Heart right ventricle (tissue), 16 donors: ENCODE measurements around the gene FAM180A. TPM values are rescaled to one million over a fixed set of nuclear protein-coding genes. Genes with fewer than 3 reads are reported as not detected.

Experiments
- ATAC-seq, 8 donors: fragments of 200-7000 bp; cut with Tn5 transposase; one replicate each; pipeline ENCODE4 v1.9.1; 2020; ENCODE audit warnings: mild to moderate bottlenecking in 8 of 8, moderate library complexity in 8 of 8, moderate number of reproducible peaks in 1 of 8
- DNase-seq, 2 donors: peaks; one replicate each; pipeline ENCODE4 v3.0.0-alpha.2; 2020
- H3K27ac ChIP-seq, 10 donors: fragments of 200-600 bp; sonication (generic) in 2 of 10; one replicate each; pipeline versions ENCODE4 v1.5.0 to v1.8.0; 2020 to 2022; ENCODE audit warnings: mild to moderate bottlenecking in 3 of 10
- H3K27me3 ChIP-seq, 7 donors: fragments of 200-600 bp; one replicate each; pipeline ENCODE4 v1.8.0; 2021 to 2022; ENCODE audit warnings: mild to moderate bottlenecking in 2 of 7
- H3K36me3 ChIP-seq, 9 donors: fragments of 200-600 bp; sonication (generic) in 1 of 9; one replicate each; pipeline versions ENCODE4 v1.5.0 to v1.8.0; 2020 to 2022; ENCODE audit warnings: mild to moderate bottlenecking in 2 of 9
- H3K4me1 ChIP-seq, 9 donors: fragments of 200-600 bp; sonication (generic) in 1 of 9; one replicate each; pipeline versions ENCODE4 v1.5.0 to v1.8.0; 2020 to 2022; ENCODE audit warnings: mild to moderate bottlenecking in 4 of 9
- H3K4me3 ChIP-seq, 10 donors: fragments of 200-600 bp; sonication (generic) in 2 of 10; one replicate each; pipeline versions ENCODE4 v1.5.0 to v1.8.0; 2020 to 2022; ENCODE audit warnings: mild to moderate bottlenecking in 7 of 10, moderate library complexity in 2 of 10
- H3K9me3 ChIP-seq, 11 donors: fragments of 200-600 bp in 10 of 11; sonication (generic) in 2 of 11; one replicate each; pipeline versions ENCODE4 v1.5.0 to v1.8.0; 2013 to 2022; ENCODE audit warnings: mild to moderate bottlenecking in 2 of 11, control low read depth in 1 of 11, moderate library complexity in 1 of 11
- WGBS, 2 donors: extraction: QIAGEN DNeasy Blood & Tissue Kit; methylation state at CpG; one replicate each; pipeline ENCODE4 v1.1.7; 2013; ENCODE audit warnings: inconsistent platforms in 1 of 2; 5-methylcytosine and 5-hydroxymethylcytosine counted together
- intact Hi-C, 10 donors: fragments of 100-400 bp; cut with DNase I; formaldehyde crosslinking; loops; one replicate each; pipeline versions ENCODE4 v1.11.1 to v1.14.2; 2022
- polyA plus RNA-seq, 2 donors: library from polyadenylated mRNA; stranded (reverse); fragments of 200-250 nt; gene quantifications; one replicate each; pipeline ENCODE4 v1.2.3, GENCODE V29; 2013
- total RNA-seq, 10 donors: library from RNA; stranded (reverse); fragmentation: NEBNext Ultra II Directional in 3 of 10; extraction: Animal tissue kit (Norgen Biotek cat#: 25700) in 3 of 10; gene quantifications; one replicate each; pipeline versions ENCODE4 v1.2.1 to v1.2.4, GENCODE V29; 2021 to 2023
- TF ChIP-seq, protein P1 (sequence below), 9 donors: fragments of 200-600 bp; sonication (generic) in 2 of 9; IDR thresholded peaks; one replicate each; pipeline versions ENCODE4 v1.5.0 to v1.8.0; 2021 to 2022; ENCODE audit warnings: antibody characterized with exemption in 9 of 9, mild to moderate bottlenecking in 5 of 9, moderate library complexity in 1 of 9
- donor health status: Arrhythmogenic right ventricular cardiomyopathy.
- donor health status: ischemic (EF 13 %, LVEDD 7.1; RV severe dilation, severe dysfunction).
- donor health status: healthy with polysubstance abuse.
- donor health status: DM: no; HTN: yes; CAD: no.
- donor health status: DM: no; HTN: no; CAD: no.
- donor health status: ischemic (EF 25% LVEDD 6.9; RV normal size, moderate dysfunction).
- donor health status: ischemic (EF 25% LVEDD 5.7; RV mildly dilated, moderate dysfunction).
- donor health status: healthy.
- donor health status: DM: yes; HTN: yes; CAD: no.
- donor health status: Ischemic cardiomyopathy.
- donor health status: ischemic (EF 35%, LVEDD 5.7; RV mildly dilated, moderate dysfunction).
- donor health status: nonischemic (EF 11% LVEDD 7.7; RV severe dilation, severe dysfunction).
- donor health status: DM: yes; HTN: yes; CAD: no.
- donor health status: PGD.
- donor health status: ischemic (EF 29% LVEDD 5.4; RV normal size, mild dysfunction).
- donor health status: nonischemic (EF 23%, LVEDD 6.1; RV moderate dilation, normal function).

The FAM180A gene
- total and polyA plus RNA-seq, 12 donors, result 2.0 to 47.6 (median 17.1) TPM

DNA sequence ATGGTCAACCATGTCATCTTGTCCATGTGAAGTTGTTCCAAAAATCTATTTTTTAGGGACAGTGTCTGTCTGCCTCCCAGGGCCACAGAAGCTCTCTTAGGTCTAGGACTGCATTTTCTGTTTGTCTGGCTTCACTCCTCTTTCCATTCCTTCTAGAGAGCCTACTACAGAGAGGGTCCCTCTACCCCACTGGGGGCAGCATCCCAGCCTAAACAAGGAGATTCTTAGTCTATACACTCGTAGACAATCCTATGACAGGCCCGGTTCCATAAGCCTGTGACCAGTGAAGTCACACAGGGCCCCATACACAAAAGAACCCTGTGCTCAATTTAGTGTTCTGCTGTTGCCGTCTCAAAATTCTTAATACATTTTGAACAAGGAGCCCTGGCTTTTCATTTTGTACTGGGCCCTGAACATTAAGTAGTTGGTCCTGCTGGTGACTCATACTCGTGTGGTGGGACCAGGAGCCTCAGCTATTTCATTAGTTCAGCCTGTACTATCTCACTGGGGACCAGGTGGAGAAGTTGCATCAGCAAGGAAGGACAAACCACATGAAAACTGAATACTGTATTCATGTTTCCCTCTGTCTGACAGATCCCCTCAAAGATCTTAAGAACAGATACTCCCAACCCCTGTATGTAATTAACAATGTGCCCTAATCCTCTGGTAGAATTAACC lies 23.5 kb upstream of the FAM180A start:
- Histone ChIP-seq H3K36me3 (no peaks in the 10 kb centered on the region), H3K27me3 (no peaks in the 10 kb centered on the region), H3K9me3 (no peaks in the 10 kb centered on the region), H3K27ac (peak overlapping the region in 5 of 10 donors; percentile 30 to 91 (median 83)), H3K4me3 (no peak overlapping the region), H3K4me1 (peaks cover 5 to 67% (median 27%) of the 10 kb centered on the region in 9 donors)
- ATAC-seq (peak in 1 of 8 donors; percentile 38), DNase-seq (no peak)
- TF ChIP-seq, protein P1, sequence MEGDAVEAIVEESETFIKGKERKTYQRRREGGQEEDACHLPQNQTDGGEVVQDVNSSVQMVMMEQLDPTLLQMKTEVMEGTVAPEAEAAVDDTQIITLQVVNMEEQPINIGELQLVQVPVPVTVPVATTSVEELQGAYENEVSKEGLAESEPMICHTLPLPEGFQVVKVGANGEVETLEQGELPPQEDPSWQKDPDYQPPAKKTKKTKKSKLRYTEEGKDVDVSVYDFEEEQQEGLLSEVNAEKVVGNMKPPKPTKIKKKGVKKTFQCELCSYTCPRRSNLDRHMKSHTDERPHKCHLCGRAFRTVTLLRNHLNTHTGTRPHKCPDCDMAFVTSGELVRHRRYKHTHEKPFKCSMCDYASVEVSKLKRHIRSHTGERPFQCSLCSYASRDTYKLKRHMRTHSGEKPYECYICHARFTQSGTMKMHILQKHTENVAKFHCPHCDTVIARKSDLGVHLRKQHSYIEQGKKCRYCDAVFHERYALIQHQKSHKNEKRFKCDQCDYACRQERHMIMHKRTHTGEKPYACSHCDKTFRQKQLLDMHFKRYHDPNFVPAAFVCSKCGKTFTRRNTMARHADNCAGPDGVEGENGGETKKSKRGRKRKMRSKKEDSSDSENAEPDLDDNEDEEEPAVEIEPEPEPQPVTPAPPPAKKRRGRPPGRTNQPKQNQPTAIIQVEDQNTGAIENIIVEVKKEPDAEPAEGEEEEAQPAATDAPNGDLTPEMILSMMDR (IDR thresholded peaks at IDR 0.05), result no peak
- 76 to 88% methylated on average over 4 of the region's 4 CpGs for WGBS, 2 donors
- intact Hi-C loops, result loop anchor here in 1 of 10 donors (5.0 kb wide), 1 partner anchor 100 kb away; no protein-coding TSS in a partner anchor

DNA sequence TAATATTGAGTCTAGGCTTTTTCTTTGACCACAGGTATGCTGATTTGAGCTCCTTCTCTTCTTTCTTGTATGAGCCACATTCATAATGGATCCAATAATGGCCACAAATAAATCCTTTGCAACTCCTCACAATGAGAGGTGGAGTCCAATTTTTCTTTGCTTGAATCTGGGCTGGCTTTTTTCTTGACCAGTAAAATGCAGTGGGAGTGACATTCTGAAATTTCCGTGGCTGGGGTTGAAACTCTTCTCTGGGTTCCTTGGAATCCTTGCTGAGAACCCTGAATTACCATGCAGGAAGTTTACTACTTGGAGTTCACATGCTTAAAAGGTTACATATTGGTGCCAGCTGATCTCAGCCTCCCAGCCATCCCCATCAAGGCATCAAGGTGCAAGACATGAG lies 22.4 kb upstream of the FAM180A start:
- H3K27ac ChIP-seq, result peak overlapping the region in 2 of 10 donors; percentile 67 to 91
- no peak for DNase-seq
- intact Hi-C loops, result loop anchor here in 1 of 10 donors (5.0 kb wide), 1 partner anchor 99 kb away; no protein-coding TSS in a partner anchor

DNA sequence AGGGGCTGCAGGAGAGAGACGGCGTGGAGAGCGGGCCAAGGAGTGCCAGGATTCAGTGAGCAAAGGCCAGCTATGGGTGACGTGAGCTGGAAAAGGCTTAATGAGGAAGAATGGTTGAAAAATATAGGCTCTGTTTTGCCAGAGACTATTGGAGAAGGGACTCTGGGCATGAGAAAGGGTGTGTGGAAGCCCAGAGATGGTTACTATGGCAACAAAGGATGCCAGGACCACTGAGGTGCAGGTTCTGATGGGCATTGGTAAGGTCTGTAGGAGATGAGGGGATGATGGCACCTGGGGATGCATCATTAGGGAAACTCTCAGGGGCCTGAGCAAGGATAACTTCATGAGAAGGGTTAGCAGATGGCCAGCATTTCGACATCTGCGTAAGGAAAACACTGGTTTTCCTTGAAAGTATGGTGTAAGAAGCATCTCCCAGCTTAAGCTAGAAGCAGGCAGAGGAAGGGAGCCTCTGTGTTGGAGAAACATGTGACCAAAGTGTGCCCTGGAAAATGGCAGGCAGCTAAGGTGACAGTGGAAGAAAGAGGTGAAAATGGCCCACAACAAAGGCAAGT lies 21.6 kb upstream of the FAM180A start:
- Histone ChIP-seq H3K4me1 (peaks cover 5 to 78% (median 27%) of the 10 kb centered on the region in 9 donors), H3K9me3 (no peaks in the 10 kb centered on the region), H3K4me3 (no peak overlapping the region), H3K36me3 (no peaks in the 10 kb centered on the region), H3K27ac (peak overlapping the region in 6 of 10 donors; percentile 37 to 86 (median 74)), H3K27me3 (no peaks in the 10 kb centered on the region)
- WGBS, 2 donors, result 96% methylated on average over 6 of the region's 6 CpGs
- DNase-seq, result no peak
- intact Hi-C loops, result loop anchor here in 1 of 10 donors (5.0 kb wide), 1 partner anchor 98 kb away; no protein-coding TSS in a partner anchor
- no peak for ATAC-seq
- TF ChIP-seq, protein P1 (IDR thresholded peaks at IDR 0.05), result no peak

More for the DNA sequence above, 22.4 kb upstream of the FAM180A start:
- Histone ChIP-seq H3K4me1 (peaks cover 5 to 76% (median 27%) of the 10 kb centered on the region in 9 donors), H3K27me3 (no peaks in the 10 kb centered on the region), H3K4me3 (no peak overlapping the region), H3K9me3 (no peaks in the 10 kb centered on the region), H3K36me3 (no peaks in the 10 kb centered on the region)
- TF ChIP-seq, protein P1 (IDR thresholded peaks at IDR 0.05), result no peak
- 92 to 94% methylated on average over 1 of the region's 1 CpG for WGBS, 2 donors
- no peak for ATAC-seq

DNA sequence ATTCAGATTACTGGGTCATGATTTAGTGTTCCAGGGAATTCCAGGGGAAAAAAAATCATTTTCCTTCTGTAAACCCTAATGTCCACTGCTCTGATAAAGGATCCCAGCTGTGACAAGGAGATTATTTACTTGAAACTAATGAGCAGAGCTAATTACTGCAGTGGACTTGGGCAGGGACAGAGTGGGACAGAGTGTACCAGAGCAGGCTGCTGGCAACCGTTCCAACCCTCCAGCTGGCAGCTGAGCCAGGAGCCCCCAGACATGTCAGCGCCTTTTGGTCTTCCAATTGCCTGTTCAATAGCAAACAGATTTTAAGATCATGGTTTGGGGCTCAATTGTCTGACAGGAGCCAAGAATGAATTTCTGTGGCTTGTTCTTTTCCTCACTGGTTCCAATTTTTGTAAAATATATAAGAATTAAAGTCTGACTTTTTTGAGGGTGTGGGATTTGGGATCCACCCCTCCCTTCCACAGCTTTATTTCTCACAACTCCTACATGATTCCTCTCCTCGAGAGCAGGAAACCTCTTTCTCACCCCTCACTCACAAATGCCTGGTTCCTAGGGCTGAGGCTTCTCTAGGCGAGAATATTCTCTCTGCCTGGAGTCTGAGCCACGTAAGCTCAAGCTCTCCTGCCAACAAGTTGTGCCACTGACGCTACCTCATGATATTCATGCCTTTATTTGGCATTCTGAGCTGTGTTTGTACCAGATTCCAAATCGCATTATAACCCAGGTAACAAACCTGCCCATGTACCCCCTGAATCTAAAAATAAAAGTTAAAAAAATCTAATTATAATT lies 20.6 kb upstream of the FAM180A start:
- Histone ChIP-seq H3K4me3 (no peak overlapping the region), H3K27ac (peak overlapping the region; percentile 37 to 86 (median 69))
- DNase-seq, result peak; percentile 36 to 56

More for the DNA sequence above, 20.6 kb upstream of the FAM180A start:
- no peaks in the 10 kb centered on the region for H3K9me3 ChIP-seq
- intact Hi-C loops, result no loop called here
- peaks cover 3 to 68% (median 22%) of the 10 kb centered on the region in 9 donors for H3K4me1 ChIP-seq
- 40 to 54% methylated on average over 7 of the region's 7 CpGs for WGBS, 2 donors
- no peaks in the 10 kb centered on the region for H3K36me3 ChIP-seq
- peak; percentile 62 to 95 (median 86) for ATAC-seq
- TF ChIP-seq, protein P1 (IDR thresholded peaks at IDR 0.05), result no peak
- no peaks in the 10 kb centered on the region for H3K27me3 ChIP-seq
